HG02970 (cell line): ENCODE results near the gene CRYGS.
"Not testable (repeated sequence)": the region's sequence is repeated elsewhere in the genome, so short reads cannot be mapped to it uniquely, and the experiment has no call there.

Experiments
- ATAC-seq: cut with Tn5 transposase; IDR thresholded peaks from one replicate; pipeline ENCODE4 v1.9.1; 2021; ENCODE audit warnings: mild to moderate bottlenecking, moderate library complexity, moderate number of reproducible peaks; ENCODE audit not compliant: unreplicated experiment, low FRiP score

The CRYGS gene

GRCh38 chr3:186564586-186564985 is 20.4 kb upstream of the CRYGS start:
- ATAC-seq: no peak

GRCh38 chr3:186552408-186553031 is 8.3 kb upstream of the CRYGS start:
- no peak for ATAC-seq

GRCh38 chr3:186551387-186551786 is 7.2 kb upstream of the CRYGS start:
- ATAC-seq: no peak

GRCh38 chr3:186549497-186549896 is 5.3 kb upstream of the CRYGS start:
- no peak for ATAC-seq

- no peak for ATAC-seq
Observed at GRCh38 chr3:186540835-186541226, 3.3 kb downstream of the CRYGS start.

GRCh38 chr3:186540221-186540834 is 3.9 kb downstream of the CRYGS start:
- ATAC-seq: no peak

- ATAC-seq: no peak
Observed at GRCh38 chr3:186538779-186539178, 5.4 kb downstream of the CRYGS start.

- no peak for ATAC-seq
Observed at GRCh38 chr3:186536883-186537844, 7.0 kb downstream of the CRYGS start.

- peak; percentile 74 for ATAC-seq
Observed at GRCh38 chr3:186534113-186534669, 10.0 kb downstream of the CRYGS start.

- ATAC-seq: peak; percentile 44
Observed at GRCh38 chr3:186532598-186533072, 11.5 kb downstream of the CRYGS start.

- not testable (repeated sequence) for ATAC-seq
Observed at GRCh38 chr3:186531694-186532093, 12.5 kb downstream of the CRYGS start.

- no peak for ATAC-seq
Observed at GRCh38 chr3:186530415-186530814, 13.8 kb downstream of the CRYGS start.

- no peak for ATAC-seq
Observed at GRCh38 chr3:186529201-186529999, 14.8 kb downstream of the CRYGS start.

- no peak for ATAC-seq
Observed at GRCh38 chr3:186526256-186526606, 17.9 kb downstream of the CRYGS start.

GRCh38 chr3:186525369-186526255 is 18.6 kb downstream of the CRYGS start:
- no peak for ATAC-seq

GRCh38 chr3:186524616-186525015 is 19.6 kb downstream of the CRYGS start:
- ATAC-seq: no peak

- no peak for ATAC-seq
Observed at GRCh38 chr3:186523434-186523833, 20.7 kb downstream of the CRYGS start.

GRCh38 chr3:186523022-186523421 is 21.2 kb downstream of the CRYGS start:
- no peak for ATAC-seq
